Adrenal gland (tissue), 12 donors: Measurements from ENCODE around the gene ADGRE3. TPM values are rescaled to one million over a fixed set of nuclear protein-coding genes. Genes with fewer than 3 reads are reported as not detected.

Experiments used
- DNase-seq, 7 donors: peaks; one replicate each; pipeline ENCODE4 v3.0.0-alpha.2; 2019 to 2020
- H3K27ac ChIP-seq, 5 donors: fragments of 200-600 bp; sonication (generic) in 4 of 5; 1 replicate in 3 of 5; 2 replicates in 2 of 5; pipeline versions ENCODE4 v1.5.1 to v1.8.0; 2016 to 2020; ENCODE audit warnings: mild to moderate bottlenecking in 1 of 5
- H3K27me3 ChIP-seq: fragments of 200-600 bp; 2 replicates; pipeline ENCODE4 v1.8.0; 2021
- H3K36me3 ChIP-seq, 2 donors: fragments of 200-600 bp; replicated peaks in 1 of 2; 1 replicate in 1 of 2; 2 replicates in 1 of 2; pipeline versions ENCODE4 v1.5.1 to v1.8.0; 2018 to 2022
- H3K4me1 ChIP-seq, 2 donors: fragments of 200-600 bp; replicated peaks in 1 of 2; 1 replicate in 1 of 2; 2 replicates in 1 of 2; pipeline versions ENCODE4 v1.5.1 to v1.8.0; 2018 to 2021
- H3K4me3 ChIP-seq, 4 donors: fragments of 200-600 bp; sonication (generic) in 3 of 4; one replicate each; pipeline ENCODE4 v1.5.1; 2016 to 2018
- H3K9me3 ChIP-seq, 3 donors: fragments of 200-600 bp; sonication (generic) in 1 of 3; replicated peaks in 1 of 3; 1 replicate in 2 of 3; 2 replicates in 1 of 3; pipeline versions ENCODE4 v1.5.1 to v1.8.0; 2016 to 2021
- CTCF ChIP-seq, 6 experiments: fragments of 450-650 bp in 4 of 6; fragments of 200-600 bp in 2 of 6; sonication (generic) in 1 of 6; IDR thresholded peaks; 1 replicate in 5 of 6; 2 replicates in 1 of 6; pipeline versions ENCODE4 v1.5.1 to v1.8.0; 2016 to 2021; ENCODE audit warnings: antibody characterized with exemption in 6 of 6, mild to moderate bottlenecking in 2 of 6, moderate library complexity in 1 of 6
- POLR2A ChIP-seq, 2 donors: fragments of 450-650 bp; IDR thresholded peaks; one replicate each; pipeline ENCODE4 v1.6.1; 2017; ENCODE audit warnings: antibody characterized with exemption in 2 of 2, mild to moderate bottlenecking in 2 of 2, moderate library complexity in 1 of 2
- WGBS, 4 donors: extraction: QIAGEN DNeasy Blood & Tissue Kit in 2 of 4; methylation state at CpG; one replicate each; pipeline versions ENCODE4 v1.1.5 to v1.1.7; 2013 to 2017; 5-methylcytosine and 5-hydroxymethylcytosine counted together
- intact Hi-C, 2 donors: fragments of 100-400 bp; cut with DNase I; formaldehyde crosslinking; loops; one replicate each; pipeline versions ENCODE4 v1.14.1 to v1.15.0; 2022 to 2023
- polyA plus RNA-seq, 3 donors: library from polyadenylated mRNA; stranded (reverse); fragments of 200-250 nt in 2 of 3; fragments of 350-450 nt in 1 of 3; fragmentation: Illumina TruSeq in 1 of 3; extraction: RNeasy Lipid Tissue Mini Kit (QIAGEN cat#74804) in 1 of 3; gene quantifications; one replicate each; pipeline ENCODE4 v1.2.3, GENCODE V29; 2013 to 2014
- total RNA-seq, 9 donors: library from RNA; depleted of rRNA in 4 of 9; stranded (reverse); fragments of >200 nt in 4 of 9; fragments of 120-200 nt in 1 of 9; fragmentation: NEBNext Ultra II Directional in 1 of 9; extraction: Animal tissue kit (Norgen Biotek cat#: 25700) in 1 of 9; gene quantifications; one replicate each; pipeline versions ENCODE4 v1.1.0 to v1.2.4, GENCODE V29; 2013 to 2023
- donor health status: healthy with polysubstance abuse.
- donor health status: Bipolar disorder and iron deficiency.
- donor health status: DM: yes; HTN: yes; CAD: no.
- donor health status: DM: no; HTN: no; CAD: no.
- donor health status: DM: no; HTN: no; CAD: no.
- donor health status: DM: yes; HTN: yes; CAD: no.

ADGRE3 gene
- total and polyA plus RNA-seq, 12 donors = 0.06 to 0.39 TPM; not detected in 10

GRCh38 chr19:14611051-14611450, 63.6 kb downstream of the ADGRE3 start:
- intact Hi-C loops = no loop called here
- no peak overlapping the region for H3K27ac ChIP-seq
- no peaks in the 10 kb centered on the region for H3K36me3 ChIP-seq
- 43 to 69% (median 52%) methylated on average over 4 of the region's 4 CpGs for WGBS, 4 donors
- TF ChIP-seq CTCF (IDR thresholded peaks at IDR 0.05) = no peak
- TF ChIP-seq POLR2A (IDR thresholded peaks at IDR 0.05) = no peak
- no peaks in the 10 kb centered on the region for H3K27me3 ChIP-seq
- DNase-seq = no peak
- no peaks in the 10 kb centered on the region for H3K9me3 ChIP-seq
- no peak overlapping the region for H3K4me3 ChIP-seq
- no peaks in the 10 kb centered on the region for H3K4me1 ChIP-seq

- Histone ChIP-seq H3K36me3 (no peaks in the 10 kb centered on the region), H3K27ac (no peak overlapping the region), H3K4me1 (no peaks in the 10 kb centered on the region), H3K9me3 (no peaks in the 10 kb centered on the region), H3K27me3 (no peaks in the 10 kb centered on the region), H3K4me3 (no peak overlapping the region)
- intact Hi-C loops = no loop called here
- no peak for DNase-seq
- WGBS, 4 donors = 71 to 73% (median 72%) methylated on average over 9 of the region's 9 CpGs
- TF ChIP-seq CTCF (IDR thresholded peaks at IDR 0.05) = no peak
- no peak for TF ChIP-seq POLR2A (IDR thresholded peaks at IDR 0.05)
Observed at GRCh38 chr19:14606627-14607026, 68.0 kb downstream of the ADGRE3 start.

- H3K4me1 ChIP-seq = no peaks in the 10 kb centered on the region
- no peaks in the 10 kb centered on the region for H3K9me3 ChIP-seq
- intact Hi-C loops = no loop called here
- no peaks in the 10 kb centered on the region for H3K36me3 ChIP-seq
- no peaks in the 10 kb centered on the region for H3K27me3 ChIP-seq
- TF ChIP-seq CTCF (IDR thresholded peaks at IDR 0.05) (no peak), POLR2A (IDR thresholded peaks at IDR 0.05) (no peak)
- WGBS, 4 donors = 63 to 93% (median 80%) methylated on average over 2 of the region's 2 CpGs
- no peak overlapping the region for H3K27ac ChIP-seq
- no peak for DNase-seq
- H3K4me3 ChIP-seq = no peak overlapping the region
Observed at GRCh38 chr19:14603990-14604387, 70.7 kb downstream of the ADGRE3 start.

GRCh38 chr19:14599548-14600147, 75.0 kb downstream of the ADGRE3 start:
- no peak for DNase-seq
- Histone ChIP-seq H3K27ac (no peak overlapping the region), H3K4me3 (no peak overlapping the region), H3K9me3 (no peaks in the 10 kb centered on the region), H3K27me3 (peaks cover 3% of the 10 kb centered on the region), H3K36me3 (no peaks in the 10 kb centered on the region), H3K4me1 (no peaks in the 10 kb centered on the region)
- no peak for TF ChIP-seq CTCF (IDR thresholded peaks at IDR 0.05)
- no peak for TF ChIP-seq POLR2A (IDR thresholded peaks at IDR 0.05)
- WGBS, 4 donors = 80 to 83% (median 81%) methylated on average over 5 to 8 of the region's 8 CpGs
- intact Hi-C loops = no loop called here
